ENCODE data around the gene MTHFD2L.
"Not testable (repeated sequence)": the region's sequence is repeated elsewhere in the genome, so short reads cannot be mapped to it uniquely, and the experiment has no call there.

GRCh38 chr4:74132188-74132587 is 25.7 kb upstream of the MTHFD2L start:
- TF ChIP-seq CTCF (IDR thresholded peaks at IDR 0.05 in 2 of 3, conservative IDR thresholded peaks at IDR 0.05 in 1 of 3; ENCODE audit: insufficient read depth in 2 of 3, low read depth in 1 of 3, low read length in 3 of 3); CBX5 (IDR thresholded peaks at IDR 0.05; ENCODE audit: borderline replicate concordance, low read depth); NR2C2 (CRISPR knock-in tag; IDR thresholded peaks at IDR 0.05); NR2C2 (tag; IDR thresholded peaks at IDR 0.05); GATA2 (CRISPR knock-in tag; IDR thresholded peaks at IDR 0.05); POLR2A (conservative IDR thresholded peaks at IDR 0.05); PKNOX1 (IDR thresholded peaks at IDR 0.05): not testable (repeated sequence)
- peak; percentile 63 for TF ChIP-seq RBM25 (IDR thresholded peaks at IDR 0.05; ENCODE audit: low read depth, low read length, severe bottlenecking)

All from K562 (cell line).